SW480 (cell line): Measurements from ENCODE around the gene EGFR.
"Not testable (repeated sequence)": the region's sequence is repeated elsewhere in the genome, so short reads cannot be mapped to it uniquely, and the experiment has no call there.

Source experiments
- DNase-seq: peaks from one replicate; pipeline ENCODE4 v3.0.0-alpha.2; 2016; ENCODE audit warnings: low spot score

EGFR gene

GRCh38 chr7:55147736-55148135, 128.9 kb downstream of the EGFR start:
- DNase-seq: no peak

GRCh38 chr7:55148571-55148970, 129.8 kb downstream of the EGFR start:
- DNase-seq: no peak

GRCh38 chr7:55149001-55149400, 130.2 kb downstream of the EGFR start:
- no peak for DNase-seq

- no peak for DNase-seq
Observed at GRCh38 chr7:55150166-55150565, 131.3 kb downstream of the EGFR start.

- DNase-seq: no peak
Observed at GRCh38 chr7:55150709-55151451, 132.1 kb downstream of the EGFR start.

GRCh38 chr7:55152516-55152915, 133.7 kb downstream of the EGFR start:
- DNase-seq: no peak

- DNase-seq: no peak
Observed at GRCh38 chr7:55154096-55154495, 135.3 kb downstream of the EGFR start.

- no peak for DNase-seq
Observed at GRCh38 chr7:55155351-55156117, 136.7 kb downstream of the EGFR start.

GRCh38 chr7:55156919-55157763, 138.3 kb downstream of the EGFR start:
- no peak for DNase-seq

GRCh38 chr7:55157764-55158105, 138.9 kb downstream of the EGFR start:
- no peak for DNase-seq

- DNase-seq: no peak
Observed at GRCh38 chr7:55158541-55159382, 139.9 kb downstream of the EGFR start.

- no peak for DNase-seq
Observed at GRCh38 chr7:55160539-55160938, 141.7 kb downstream of the EGFR start.

- no peak for DNase-seq
Observed at GRCh38 chr7:55161154-55161687, 142.4 kb downstream of the EGFR start.

GRCh38 chr7:55162476-55162875, 143.7 kb downstream of the EGFR start:
- DNase-seq: no peak

- DNase-seq: no peak
Observed at GRCh38 chr7:55163733-55164132, 144.9 kb downstream of the EGFR start.

GRCh38 chr7:55164527-55164926, 145.7 kb downstream of the EGFR start:
- DNase-seq: no peak

GRCh38 chr7:55165176-55165861, 146.5 kb downstream of the EGFR start:
- DNase-seq: no peak

- not testable (repeated sequence) for DNase-seq
Observed at GRCh38 chr7:55167296-55167695, 148.5 kb downstream of the EGFR start.

GRCh38 chr7:55170335-55171069, 151.7 kb downstream of the EGFR start:
- no peak for DNase-seq

GRCh38 chr7:55171157-55171556, 152.3 kb downstream of the EGFR start:
- no peak for DNase-seq
